GM13977 (cell line): ENCODE results near the gene TECPR2.
"Not testable (repeated sequence)": the region's sequence is repeated elsewhere in the genome, so short reads cannot be mapped to it uniquely, and the experiment has no call there.

Source experiments
- DNase-seq: peaks from one replicate; pipeline ENCODE4 v3.0.0; 2012; ENCODE audit warnings: low spot score
- CTCF ChIP-seq: IDR thresholded peaks from 2 replicates; pipeline ENCODE4 v1.5.1; 2012; ENCODE audit warnings: mild to moderate bottlenecking, control low read depth; ENCODE audit not compliant: insufficient read depth; ENCODE audit errors: extremely low read depth, missing control alignments
- in situ Hi-C: fragments of 300-500 bp; cut with MboI; formaldehyde crosslinking; loops from one replicate; pipeline ENCODE4 v1.12.0; 2022; ENCODE audit warnings: low sequenced_read_pairs, low pct_unique_long_range_greater_than_20kb, mixed read lengths, inconsistent platforms; ENCODE audit not compliant: unreplicated experiment

The TECPR2 gene

DNA sequence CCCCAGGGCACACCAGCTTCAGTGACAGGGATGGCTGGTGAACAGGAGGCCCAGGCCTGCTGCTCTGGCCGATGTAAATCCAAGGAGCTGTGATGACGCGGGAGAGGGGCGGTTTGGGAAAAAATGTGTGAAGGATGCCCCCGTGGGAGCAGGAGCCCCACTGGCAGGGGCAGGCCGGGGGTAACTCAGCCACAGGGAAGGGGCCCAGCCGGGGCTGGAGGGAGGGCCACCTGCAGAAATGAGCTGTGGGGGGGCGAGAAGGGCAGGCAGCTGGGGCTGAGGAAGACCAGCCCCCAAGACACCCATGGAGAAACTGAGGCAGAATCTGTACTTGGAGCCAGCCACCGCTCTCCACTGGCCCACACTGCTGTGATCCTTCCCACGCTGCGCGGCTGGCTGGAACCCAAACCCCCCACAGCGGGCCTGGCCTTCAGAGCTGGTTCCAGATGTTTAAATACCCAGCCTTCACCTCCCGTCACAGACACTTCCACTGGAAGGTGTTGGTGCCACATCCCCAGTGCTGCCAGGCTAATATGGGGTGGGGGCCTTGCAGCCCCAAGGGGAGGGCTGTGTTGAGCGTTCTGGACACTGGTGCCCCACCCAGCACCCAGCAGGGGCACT lies 175.3 kb downstream of the TECPR2 start:
- no peak for TF ChIP-seq CTCF
- DNase-seq, result no peak
- in situ Hi-C loops, result no loop called here

DNA sequence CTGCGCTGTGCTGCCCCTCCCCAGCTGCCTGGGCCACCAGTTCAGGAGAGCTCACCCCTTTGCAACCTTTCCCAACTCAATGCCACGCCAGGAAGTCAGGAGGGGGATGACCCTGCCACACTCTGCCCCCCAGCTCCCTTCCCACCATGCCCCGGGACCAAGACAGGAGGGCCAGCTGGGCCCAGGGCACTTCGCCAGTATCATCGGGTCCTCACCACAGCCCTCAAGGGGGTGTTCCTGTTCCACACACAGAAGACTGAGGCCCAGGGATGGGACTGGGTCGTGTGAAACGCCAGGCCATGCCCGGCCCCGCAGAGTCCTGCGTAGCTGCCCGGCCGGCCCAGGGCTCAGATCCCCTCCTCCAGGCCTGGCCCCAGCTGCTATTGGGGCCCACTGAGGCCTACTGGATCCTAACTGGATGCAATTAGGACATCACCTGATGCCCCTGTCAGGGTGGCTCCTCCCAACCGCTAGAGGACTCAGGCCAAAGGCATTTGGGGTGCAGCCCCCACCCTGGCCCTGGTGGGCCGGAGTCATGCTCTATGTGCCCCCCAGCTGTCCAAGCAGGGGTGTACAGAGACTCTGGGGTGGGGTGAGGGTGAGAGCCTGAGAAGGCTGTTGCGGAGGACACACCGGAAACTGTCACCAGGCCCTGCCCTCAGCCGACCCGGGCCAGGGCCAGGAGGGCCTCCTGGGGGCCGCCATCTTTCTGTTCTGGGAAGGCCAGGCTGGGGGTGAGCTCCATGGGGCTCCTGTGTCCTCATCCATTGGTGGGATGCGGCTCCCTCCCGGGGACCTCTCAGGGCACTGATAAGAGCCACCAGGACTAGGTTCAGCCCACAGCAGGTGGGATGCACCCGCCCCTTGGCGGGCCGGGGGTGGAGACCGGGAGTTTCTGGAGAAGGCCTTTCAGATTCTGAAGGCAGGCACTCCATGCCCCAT lies 176.1 kb downstream of the TECPR2 start:
- in situ Hi-C loops, result no loop called here
- TF ChIP-seq CTCF, result no peak
- DNase-seq, result no peak

- no peak for DNase-seq
- no peak for TF ChIP-seq CTCF
- in situ Hi-C loops, result no loop called here
Measured at GRCh38 chr14:102539544-102540314, 177.0 kb downstream of the TECPR2 start.

- TF ChIP-seq CTCF, result no peak
- DNase-seq, result no peak
- in situ Hi-C loops, result no loop called here
Measured at GRCh38 chr14:102540315-102541028, 177.7 kb downstream of the TECPR2 start.

GRCh38 chr14:102541029-102541491 lies 178.3 kb downstream of the TECPR2 start:
- in situ Hi-C loops, DNase-seq: not testable (repeated sequence)

- DNase-seq, result no peak
- TF ChIP-seq CTCF, result no peak
- in situ Hi-C loops, result no loop called here
Measured at GRCh38 chr14:102541771-102542170, 179.0 kb downstream of the TECPR2 start.
